Measurements from ENCODE around the gene TAAR6.
"Not testable (repeated sequence)": the region's sequence is repeated elsewhere in the genome, so short reads cannot be mapped to it uniquely, and the experiment has no call there.

The TAAR6 gene

GRCh38 chr6:132592855-132593254 is 22.7 kb downstream of the TAAR6 start:
- TF ChIP-seq CTCF (conservative IDR thresholded peaks at IDR 0.05) = no peak

GRCh38 chr6:132596201-132596600 is 26.1 kb downstream of the TAAR6 start:
- H3K27ac ChIP-seq = no peak overlapping the region
- TF ChIP-seq CTCF (conservative IDR thresholded peaks at IDR 0.05) = no peak

More at GRCh38 chr6:132592855-132593254, 22.7 kb downstream of the TAAR6 start:
- no peak overlapping the region for H3K27ac ChIP-seq

- no peak overlapping the region for H3K27ac ChIP-seq
- peak; percentile 51 for TF ChIP-seq CTCF (conservative IDR thresholded peaks at IDR 0.05)
These were observed 28.4 kb downstream of the TAAR6 start for GRCh38 chr6:132598473-132598872.

GRCh38 chr6:132600900-132601299 is 30.8 kb downstream of the TAAR6 start:
- not testable (repeated sequence) for H3K27ac ChIP-seq

- H3K27ac ChIP-seq = no peak overlapping the region
- no peak for TF ChIP-seq CTCF (conservative IDR thresholded peaks at IDR 0.05)
These were observed 34.6 kb downstream of the TAAR6 start for GRCh38 chr6:132604635-132605152.

GRCh38 chr6:132607544-132608233 is 37.6 kb downstream of the TAAR6 start:
- H3K27ac ChIP-seq = no peak overlapping the region
- TF ChIP-seq CTCF (conservative IDR thresholded peaks at IDR 0.05) = no peak

- no peak overlapping the region for H3K27ac ChIP-seq
- no peak for TF ChIP-seq CTCF (conservative IDR thresholded peaks at IDR 0.05)
These were observed 41.5 kb downstream of the TAAR6 start for GRCh38 chr6:132611616-132612015.

- H3K27ac ChIP-seq = no peak overlapping the region
These were observed 42.5 kb downstream of the TAAR6 start for GRCh38 chr6:132612449-132613108.

More at GRCh38 chr6:132612449-132613108, 42.5 kb downstream of the TAAR6 start:
- no peak for TF ChIP-seq CTCF (conservative IDR thresholded peaks at IDR 0.05)

All from VCaP (cell line).